Measurements from ENCODE around the gene ABCC4. TPM values are rescaled to one million over a fixed set of nuclear protein-coding genes. Genes with fewer than 3 reads are reported as not detected.
A peak's percentile ranks its signal among the peaks of the same experiment; 100 is the strongest.

ABCC4 gene
- total and polyA plus RNA-seq, 4 experiments from 2014 or later, result 4.8 to 10.0 (median 6.9) TPM

DNA sequence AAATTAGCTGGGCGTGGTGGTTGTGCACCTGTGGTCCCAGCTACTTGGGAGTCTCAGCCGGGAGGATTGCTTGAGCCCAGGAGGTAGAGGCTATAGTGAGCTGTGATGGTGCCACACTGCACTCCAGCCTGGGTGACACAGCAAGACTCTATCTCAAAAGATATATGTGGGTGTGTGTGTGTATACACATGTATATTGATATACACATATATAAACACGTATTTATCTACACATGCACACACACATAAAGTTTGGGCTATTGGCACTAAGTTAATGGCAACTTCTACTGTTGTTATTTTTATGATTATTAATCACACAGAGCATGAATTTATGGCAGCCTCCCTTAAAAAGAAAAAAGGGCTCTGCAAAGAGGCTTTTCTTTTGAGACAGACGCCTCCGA lies 27.1 kb upstream of the ABCC4 start:
- CTCF ChIA-PET (ENCODE audit: partially characterized antibody), result no interaction called here
- H3K27ac Mint-ChIP-seq, result no peak overlapping the region

DNA sequence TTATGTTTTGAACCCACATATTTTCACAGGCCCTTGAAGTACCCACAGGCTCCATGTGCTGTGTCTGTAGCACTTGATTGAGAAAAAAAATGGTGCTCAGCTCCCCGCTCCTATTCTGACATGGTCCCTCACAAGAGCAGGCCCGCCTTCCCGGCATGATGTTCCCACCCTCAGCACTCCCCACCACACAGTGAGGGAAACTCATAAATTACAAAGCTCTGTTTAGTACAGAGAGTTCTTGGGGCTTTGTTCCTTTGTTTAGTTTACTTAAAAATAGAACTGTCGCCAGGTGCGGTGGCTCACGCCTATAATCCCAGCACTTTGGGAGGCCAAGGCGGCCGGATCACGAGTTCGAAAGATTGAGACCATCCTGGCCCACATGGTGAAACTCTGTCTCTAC lies 25.9 kb upstream of the ABCC4 start:
- Mint-ChIP-seq H3K27me3 (no peaks in the 10 kb centered on the region), H3K4me3 (no peak overlapping the region), H3K27ac (no peak overlapping the region), H3K36me3 (no peaks in the 10 kb centered on the region), H3K9me3 (no peaks in the 10 kb centered on the region), H3K4me1 (no peaks in the 10 kb centered on the region)
- Histone ChIP-seq H3K9me3 (ENCODE audit: control insufficient read depth in 1 of 2, low read length in 2 of 2) (no peaks in the 10 kb centered on the region), H3K4me1 (ENCODE audit: insufficient read depth, low read length) (no peaks in the 10 kb centered on the region), H3K4me3 (ENCODE audit: low read length in 2 of 2) (no peak overlapping the region), H3K27me3 (ENCODE audit: insufficient read depth, low read length) (no peaks in the 10 kb centered on the region), H3K36me3 (ENCODE audit: insufficient read depth, low read length) (no peaks in the 10 kb centered on the region), H3K27ac (ENCODE audit: low read depth, low read length) (no peak overlapping the region)
- no peak for DNase-seq
- intact Hi-C loops (cut with micrococcal nuclease), result no loop called here
- POLR2A ChIA-PET (ENCODE audit: partially characterized antibody), result no interaction called here
- CTCF ChIA-PET (ENCODE audit: partially characterized antibody), result no interaction called here

More for the DNA sequence above, 27.1 kb upstream of the ABCC4 start:
- no peak overlapping the region for H3K4me3 ChIP-seq (ENCODE audit: low read length in 2 of 2)
- no peaks in the 10 kb centered on the region for H3K36me3 ChIP-seq (ENCODE audit: insufficient read depth, low read length)
- H3K4me1 ChIP-seq (ENCODE audit: insufficient read depth, low read length), result no peaks in the 10 kb centered on the region
- H3K27ac ChIP-seq (ENCODE audit: low read depth, low read length), result no peak overlapping the region
- H3K36me3 Mint-ChIP-seq, result no peaks in the 10 kb centered on the region
- intact Hi-C loops (cut with micrococcal nuclease), result no loop called here
- no peaks in the 10 kb centered on the region for H3K9me3 Mint-ChIP-seq
- POLR2A ChIA-PET (ENCODE audit: partially characterized antibody), result no interaction called here
- no peaks in the 10 kb centered on the region for H3K27me3 ChIP-seq (ENCODE audit: insufficient read depth, low read length)
- H3K4me3 Mint-ChIP-seq, result no peak overlapping the region
- H3K4me1 Mint-ChIP-seq, result no peaks in the 10 kb centered on the region
- no peaks in the 10 kb centered on the region for H3K27me3 Mint-ChIP-seq
- DNase-seq, result no peak
- no peaks in the 10 kb centered on the region for H3K9me3 ChIP-seq (ENCODE audit: control insufficient read depth in 1 of 2, low read length in 2 of 2)

DNA sequence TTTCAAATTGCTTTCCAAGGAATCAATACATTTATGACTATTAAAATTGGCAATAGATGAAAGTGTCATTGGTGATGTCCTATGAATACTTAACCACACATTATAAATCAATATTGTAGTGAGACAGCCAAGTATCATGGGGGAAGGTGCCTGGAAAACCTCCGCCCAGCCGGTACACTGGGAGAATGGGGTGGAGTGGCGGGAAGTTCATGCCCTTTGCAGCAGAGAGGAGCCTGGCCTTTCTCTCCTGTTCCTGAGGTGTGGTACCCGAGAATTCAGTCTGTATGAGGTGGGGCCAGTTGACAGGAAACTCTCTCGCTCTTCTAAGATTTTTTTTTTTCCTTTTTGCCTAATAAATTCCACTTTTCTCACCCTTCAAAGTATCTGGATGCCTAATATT lies 25.4 kb upstream of the ABCC4 start:
- Mint-ChIP-seq H3K27me3 (no peaks in the 10 kb centered on the region), H3K9me3 (no peaks in the 10 kb centered on the region), H3K27ac (no peak overlapping the region), H3K4me1 (no peaks in the 10 kb centered on the region), H3K36me3 (no peaks in the 10 kb centered on the region), H3K4me3 (no peak overlapping the region)
- CTCF ChIA-PET (ENCODE audit: partially characterized antibody), result no interaction called here
- Histone ChIP-seq H3K4me1 (ENCODE audit: insufficient read depth, low read length) (no peaks in the 10 kb centered on the region), H3K27ac (ENCODE audit: low read depth, low read length) (no peak overlapping the region), H3K4me3 (ENCODE audit: low read length in 2 of 2) (no peak overlapping the region), H3K9me3 (ENCODE audit: control insufficient read depth in 1 of 2, low read length in 2 of 2) (no peaks in the 10 kb centered on the region), H3K27me3 (ENCODE audit: insufficient read depth, low read length) (no peaks in the 10 kb centered on the region), H3K36me3 (ENCODE audit: insufficient read depth, low read length) (no peaks in the 10 kb centered on the region)
- intact Hi-C loops (cut with micrococcal nuclease), result no loop called here
- POLR2A ChIA-PET (ENCODE audit: partially characterized antibody), result no interaction called here
- DNase-seq, result no peak

DNA sequence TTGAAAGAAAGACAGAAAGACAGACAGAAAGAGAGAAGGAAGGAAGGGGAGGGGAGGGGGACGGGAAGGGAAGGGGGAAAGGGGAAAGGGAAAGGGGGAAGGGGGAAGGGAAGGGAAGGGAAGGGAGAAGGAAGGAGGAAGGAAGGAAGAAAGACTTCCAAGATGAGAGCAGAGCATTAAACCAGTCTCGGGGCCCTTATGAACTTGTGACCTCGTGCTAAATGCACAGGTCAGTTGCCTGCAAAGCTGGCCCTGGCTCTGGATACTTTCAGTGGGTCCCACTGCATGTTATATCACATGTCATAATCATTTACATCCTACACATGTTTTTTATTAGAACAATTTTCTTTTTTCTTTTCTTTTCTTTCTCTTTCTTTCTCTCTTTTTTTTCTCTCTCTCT lies 24.2 kb upstream of the ABCC4 start:
- H3K4me3 Mint-ChIP-seq, result peak overlapping the region in 1 of 8 donors; percentile 26
- peaks cover 0 to 3% (median under 1%) of the 10 kb centered on the region in 4 donors for H3K4me1 Mint-ChIP-seq
- Histone ChIP-seq H3K27me3 (ENCODE audit: insufficient read depth, low read length) (no peaks in the 10 kb centered on the region), H3K36me3 (ENCODE audit: insufficient read depth, low read length) (no peaks in the 10 kb centered on the region), H3K27ac (ENCODE audit: low read depth, low read length) (no peak overlapping the region), H3K4me1 (ENCODE audit: insufficient read depth, low read length) (no peaks in the 10 kb centered on the region), H3K4me3 (ENCODE audit: low read length in 2 of 2) (no peak overlapping the region), H3K9me3 (ENCODE audit: control insufficient read depth in 1 of 2, low read length in 2 of 2) (no peaks in the 10 kb centered on the region)
- ChIA-PET POLR2A (ENCODE audit: partially characterized antibody) (no interaction called here), CTCF (ENCODE audit: partially characterized antibody) (no interaction called here)
- no peaks in the 10 kb centered on the region for H3K36me3 Mint-ChIP-seq
- no peaks in the 10 kb centered on the region for H3K9me3 Mint-ChIP-seq
- no peak for DNase-seq
- H3K27ac Mint-ChIP-seq, result no peak overlapping the region
- intact Hi-C loops (cut with micrococcal nuclease), result no loop called here
- H3K27me3 Mint-ChIP-seq, result peaks cover 0 to 3% of the 10 kb centered on the region in 2 donors

DNA sequence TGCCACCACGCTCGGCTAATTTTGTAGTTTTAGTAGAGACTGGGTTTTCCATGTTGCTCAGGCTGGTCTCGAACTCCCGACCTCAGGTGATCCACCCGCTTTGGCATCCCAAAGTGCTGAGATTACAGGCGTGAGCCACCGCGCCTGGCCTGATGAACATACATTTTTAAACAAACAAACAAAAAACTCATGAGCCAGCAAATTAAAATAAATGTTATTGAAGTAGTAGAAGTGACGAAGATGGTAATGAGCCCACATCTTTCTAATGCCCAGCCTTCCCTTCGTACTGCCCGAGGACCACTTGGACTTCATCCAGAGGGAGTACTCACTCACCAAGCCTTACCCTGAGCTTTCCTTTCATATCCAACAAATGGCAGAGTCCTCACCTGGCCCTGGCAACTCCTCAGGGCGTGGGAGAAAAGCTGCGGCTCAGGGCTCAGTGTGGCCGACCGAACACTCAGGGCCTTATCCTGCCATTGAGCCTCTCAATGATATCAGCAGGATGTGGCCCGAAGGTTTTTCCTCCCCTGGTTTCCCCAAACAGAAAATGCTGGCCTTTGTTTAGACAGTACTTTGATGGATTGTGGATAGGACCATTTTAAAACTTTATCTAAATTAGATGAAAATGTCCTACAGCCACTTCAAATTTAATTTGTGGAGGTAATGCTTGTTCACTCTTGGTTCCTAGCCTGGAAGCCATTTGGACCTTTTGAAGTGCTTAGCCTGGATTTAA lies 22.8 kb upstream of the ABCC4 start:
- Mint-ChIP-seq H3K27me3 (peaks cover 3 to 4% of the 10 kb centered on the region in 2 donors), H3K4me1 (peaks cover 0 to 4% (median 1%) of the 10 kb centered on the region in 4 donors), H3K4me3 (no peak overlapping the region), H3K27ac (no peak overlapping the region), H3K36me3 (no peaks in the 10 kb centered on the region), H3K9me3 (no peaks in the 10 kb centered on the region)
- no peak for DNase-seq
- no peaks in the 10 kb centered on the region for H3K4me1 ChIP-seq (ENCODE audit: insufficient read depth, low read length)
- no peak overlapping the region for H3K4me3 ChIP-seq (ENCODE audit: low read length in 2 of 2)
- H3K36me3 ChIP-seq (ENCODE audit: insufficient read depth, low read length), result no peaks in the 10 kb centered on the region
- POLR2A ChIA-PET (ENCODE audit: partially characterized antibody), result no interaction called here
- CTCF ChIA-PET (ENCODE audit: partially characterized antibody), result interaction anchor here (1.1 kb wide), 1 partner anchor 27 kb away, joined by 3 read pairs; no protein-coding TSS in a partner anchor
- H3K9me3 ChIP-seq (ENCODE audit: control insufficient read depth in 1 of 2, low read length in 2 of 2), result no peaks in the 10 kb centered on the region
- H3K27ac ChIP-seq (ENCODE audit: low read depth, low read length), result no peak overlapping the region
- intact Hi-C loops (cut with micrococcal nuclease), result no loop called here
- H3K27me3 ChIP-seq (ENCODE audit: insufficient read depth, low read length), result no peaks in the 10 kb centered on the region

DNA sequence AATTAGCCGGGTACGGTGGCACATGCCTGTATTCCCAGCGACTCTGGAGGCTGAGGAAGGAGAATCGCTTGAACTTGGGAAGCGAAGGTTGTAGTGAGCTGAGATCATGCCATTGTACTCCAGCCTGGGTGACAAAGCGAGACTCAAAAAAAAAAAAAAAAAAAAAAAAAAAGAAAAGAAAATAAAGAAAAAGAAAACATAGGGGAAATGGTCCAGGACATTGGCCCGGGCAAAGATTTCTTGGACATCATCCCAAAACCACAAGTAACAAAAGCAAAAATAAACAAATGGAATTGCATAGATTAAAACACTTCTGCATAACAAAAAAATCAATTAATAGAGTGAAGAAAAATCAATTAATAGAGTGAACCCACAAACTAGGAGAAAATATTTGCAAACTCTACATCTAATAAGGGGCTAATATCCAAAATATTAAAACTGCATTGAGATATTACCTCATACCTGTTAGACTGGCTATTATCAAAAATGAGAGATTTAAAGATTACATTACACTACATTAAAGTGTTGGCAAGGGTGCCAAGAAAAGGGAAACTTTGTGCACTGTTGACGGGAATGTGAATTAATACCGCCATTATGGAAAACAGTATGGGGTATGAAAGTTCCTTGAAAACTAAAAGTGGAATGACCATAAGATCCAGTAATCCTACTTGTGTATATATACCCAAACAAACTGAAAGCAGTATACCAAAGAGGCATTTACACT lies 18.5 kb upstream of the ABCC4 start:
- H3K27ac Mint-ChIP-seq, result no peak overlapping the region
- intact Hi-C loops (cut with micrococcal nuclease), result no loop called here
- no peaks in the 10 kb centered on the region for H3K36me3 Mint-ChIP-seq
- H3K27me3 ChIP-seq (ENCODE audit: insufficient read depth, low read length), result no peaks in the 10 kb centered on the region
- H3K4me1 ChIP-seq (ENCODE audit: insufficient read depth, low read length), result no peaks in the 10 kb centered on the region
- H3K9me3 ChIP-seq (ENCODE audit: control insufficient read depth in 1 of 2, low read length in 2 of 2), result no peaks in the 10 kb centered on the region
- CTCF ChIA-PET (ENCODE audit: partially characterized antibody), result interaction anchor here (0.7 kb wide), 1 partner anchor 676 kb away, joined by 3 read pairs; no protein-coding TSS in a partner anchor
- no peak overlapping the region for H3K27ac ChIP-seq (ENCODE audit: low read depth, low read length)
- H3K9me3 Mint-ChIP-seq, result no peaks in the 10 kb centered on the region
- H3K4me3 Mint-ChIP-seq, result no peak overlapping the region
- DNase-seq, result no peak
- H3K4me1 Mint-ChIP-seq, result peaks cover 0 to 4% (median 1%) of the 10 kb centered on the region in 4 donors
- peaks cover 3 to 4% of the 10 kb centered on the region in 2 donors for H3K27me3 Mint-ChIP-seq
- no peaks in the 10 kb centered on the region for H3K36me3 ChIP-seq (ENCODE audit: insufficient read depth, low read length)
- POLR2A ChIA-PET (ENCODE audit: partially characterized antibody), result no interaction called here
- no peak overlapping the region for H3K4me3 ChIP-seq (ENCODE audit: low read length in 2 of 2)

DNA sequence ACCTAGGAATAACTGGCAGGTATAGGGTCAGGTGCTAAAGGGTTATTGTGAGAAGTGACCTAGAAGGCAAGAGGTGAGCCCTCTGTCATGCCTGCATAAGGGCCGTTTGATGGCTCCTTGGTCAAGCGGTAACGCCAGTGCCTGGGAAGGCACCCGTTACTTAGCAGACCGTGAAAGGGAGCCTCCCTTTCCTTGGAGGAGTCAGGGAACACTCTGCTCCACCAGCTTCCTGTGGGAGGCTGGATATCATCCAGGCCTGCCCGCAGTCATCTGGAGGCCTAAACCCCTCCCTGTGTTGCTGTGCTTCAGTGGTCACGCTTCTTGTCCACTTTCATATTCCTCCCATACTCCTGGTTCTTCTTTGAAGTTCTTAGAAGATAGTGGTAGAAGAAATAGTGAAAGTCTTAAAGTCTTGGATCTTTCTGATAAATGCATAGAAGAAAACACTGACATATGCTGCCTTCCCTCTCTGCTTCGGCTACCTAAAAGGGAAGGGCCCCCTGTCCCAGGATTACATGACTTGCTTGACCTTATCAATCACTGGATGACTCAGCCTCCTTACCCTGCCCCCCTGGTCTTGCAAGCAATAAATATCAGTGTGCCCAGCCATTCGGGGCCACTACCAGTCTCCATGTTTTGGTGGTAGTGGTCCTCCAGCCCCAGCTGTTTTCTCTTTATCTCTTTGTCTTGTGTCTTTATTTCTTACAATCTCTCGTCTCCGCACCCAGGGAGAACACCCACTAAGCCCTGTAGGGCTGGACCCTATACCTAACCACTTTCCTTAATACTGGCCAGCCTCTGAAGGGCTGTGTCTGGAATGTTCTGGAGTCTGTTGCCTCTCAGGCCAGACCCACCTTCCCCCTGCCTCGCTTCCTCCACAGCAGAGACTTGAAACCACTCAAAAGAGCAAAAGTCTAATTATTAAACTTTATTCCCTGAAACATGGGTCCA lies 16.1 kb upstream of the ABCC4 start:
- no peak overlapping the region for H3K4me3 ChIP-seq (ENCODE audit: low read length in 2 of 2)
- H3K9me3 ChIP-seq (ENCODE audit: control insufficient read depth in 1 of 2, low read length in 2 of 2), result no peaks in the 10 kb centered on the region
- no peak overlapping the region for H3K27ac ChIP-seq (ENCODE audit: low read depth, low read length)
- peaks cover 0 to 4% (median 1%) of the 10 kb centered on the region in 4 donors for H3K4me1 Mint-ChIP-seq
- no peaks in the 10 kb centered on the region for H3K4me1 ChIP-seq (ENCODE audit: insufficient read depth, low read length)
- POLR2A ChIA-PET (ENCODE audit: partially characterized antibody), result no interaction called here
- no peaks in the 10 kb centered on the region for H3K36me3 ChIP-seq (ENCODE audit: insufficient read depth, low read length)
- intact Hi-C loops (cut with micrococcal nuclease), result no loop called here
- H3K27me3 ChIP-seq (ENCODE audit: insufficient read depth, low read length), result no peaks in the 10 kb centered on the region
- H3K27ac Mint-ChIP-seq, result no peak overlapping the region
- H3K4me3 Mint-ChIP-seq, result peak overlapping the region in 1 of 8 donors; percentile 11
- peaks cover 3 to 7% of the 10 kb centered on the region in 2 donors for H3K27me3 Mint-ChIP-seq
- DNase-seq, result no peak
- no peaks in the 10 kb centered on the region for H3K36me3 Mint-ChIP-seq
- CTCF ChIA-PET (ENCODE audit: partially characterized antibody), result no interaction called here
- H3K9me3 Mint-ChIP-seq, result no peaks in the 10 kb centered on the region

All from CD4-positive, alpha-beta memory T cell (primary cell).